ENCODE data around the gene SLIT3.

Gene SLIT3

DNA sequence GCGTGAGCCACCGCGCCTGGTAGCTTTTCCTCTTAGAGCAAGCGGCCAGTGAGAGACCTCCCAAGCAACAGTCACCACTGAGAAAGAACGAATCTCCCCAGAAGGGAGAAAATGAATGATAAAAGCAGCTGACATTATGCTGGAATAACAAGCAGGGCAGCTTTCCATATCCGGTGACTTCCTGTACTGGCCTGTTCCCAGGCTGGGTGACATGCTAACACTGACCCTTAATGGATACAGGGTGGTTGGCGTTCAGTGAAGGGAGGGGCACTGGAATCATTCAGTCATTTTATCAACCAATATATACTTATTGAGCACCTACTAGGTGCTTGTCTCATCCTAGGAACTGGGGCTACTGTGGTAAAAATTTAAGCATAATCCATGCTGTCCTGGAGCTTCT lies 364.4 kb downstream of the SLIT3 start:
- no peak for DNase-seq
- Mint-ChIP-seq H3K36me3 (ENCODE audit: low read depth) (no peaks in the 10 kb centered on the region), H3K27me3 (ENCODE audit: low read depth, poor library complexity) (peaks cover 10% of the 10 kb centered on the region), H3K27ac (no peak overlapping the region), H3K9me3 (no peaks in the 10 kb centered on the region), H3K4me1 (peaks cover 31% of the 10 kb centered on the region), H3K4me3 (no peak overlapping the region)
- TF ChIP-seq, protein P1, sequence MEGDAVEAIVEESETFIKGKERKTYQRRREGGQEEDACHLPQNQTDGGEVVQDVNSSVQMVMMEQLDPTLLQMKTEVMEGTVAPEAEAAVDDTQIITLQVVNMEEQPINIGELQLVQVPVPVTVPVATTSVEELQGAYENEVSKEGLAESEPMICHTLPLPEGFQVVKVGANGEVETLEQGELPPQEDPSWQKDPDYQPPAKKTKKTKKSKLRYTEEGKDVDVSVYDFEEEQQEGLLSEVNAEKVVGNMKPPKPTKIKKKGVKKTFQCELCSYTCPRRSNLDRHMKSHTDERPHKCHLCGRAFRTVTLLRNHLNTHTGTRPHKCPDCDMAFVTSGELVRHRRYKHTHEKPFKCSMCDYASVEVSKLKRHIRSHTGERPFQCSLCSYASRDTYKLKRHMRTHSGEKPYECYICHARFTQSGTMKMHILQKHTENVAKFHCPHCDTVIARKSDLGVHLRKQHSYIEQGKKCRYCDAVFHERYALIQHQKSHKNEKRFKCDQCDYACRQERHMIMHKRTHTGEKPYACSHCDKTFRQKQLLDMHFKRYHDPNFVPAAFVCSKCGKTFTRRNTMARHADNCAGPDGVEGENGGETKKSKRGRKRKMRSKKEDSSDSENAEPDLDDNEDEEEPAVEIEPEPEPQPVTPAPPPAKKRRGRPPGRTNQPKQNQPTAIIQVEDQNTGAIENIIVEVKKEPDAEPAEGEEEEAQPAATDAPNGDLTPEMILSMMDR (IDR thresholded peaks at IDR 0.05), result no peak

DNA sequence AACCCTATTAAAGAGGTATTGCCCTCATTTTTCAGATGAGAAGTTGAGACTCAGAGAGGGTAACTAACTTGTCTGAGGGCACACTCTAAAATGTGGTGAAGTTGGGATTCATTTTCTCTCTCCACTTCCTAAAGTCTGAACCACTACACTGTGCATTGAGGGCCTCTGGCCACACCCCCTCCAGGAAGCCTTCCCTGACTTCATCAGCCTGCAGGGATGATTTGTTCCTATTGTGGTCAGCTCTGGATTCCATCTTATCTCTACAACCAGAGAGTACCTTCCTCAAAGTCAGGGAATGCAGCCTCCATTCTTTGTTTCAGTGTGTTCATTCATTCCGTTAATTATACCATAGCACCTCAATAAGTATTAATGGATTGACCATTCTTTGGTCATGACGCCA lies 365.8 kb downstream of the SLIT3 start:
- H3K27me3 Mint-ChIP-seq (ENCODE audit: low read depth, poor library complexity), result peaks cover 11% of the 10 kb centered on the region
- peaks cover 25% of the 10 kb centered on the region for H3K4me1 Mint-ChIP-seq
- no peaks in the 10 kb centered on the region for H3K9me3 Mint-ChIP-seq
- no peaks in the 10 kb centered on the region for H3K36me3 Mint-ChIP-seq (ENCODE audit: low read depth)
- no peak overlapping the region for H3K27ac Mint-ChIP-seq
- DNase-seq, result no peak
- H3K4me3 Mint-ChIP-seq, result no peak overlapping the region
- TF ChIP-seq, protein P1 (IDR thresholded peaks at IDR 0.05), result no peak

DNA sequence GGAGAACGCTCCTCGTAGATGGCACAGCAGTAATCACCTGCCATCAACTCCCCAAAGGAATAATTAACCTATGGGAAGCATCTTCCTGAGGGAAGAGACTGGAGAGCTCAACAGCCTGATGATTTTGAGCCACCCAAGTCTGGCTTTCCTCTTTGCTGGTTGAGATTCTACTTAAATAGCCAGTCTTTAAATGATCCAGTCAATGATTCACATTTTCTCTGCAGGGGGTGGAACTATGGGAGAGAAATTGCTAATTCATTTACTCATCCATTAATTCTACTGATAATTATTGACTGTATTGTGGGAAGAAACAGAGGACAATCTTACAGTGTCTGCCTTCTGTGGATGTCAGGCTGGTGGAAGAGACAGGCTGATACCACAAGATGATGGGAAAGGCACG lies 366.8 kb downstream of the SLIT3 start:
- H3K36me3 Mint-ChIP-seq (ENCODE audit: low read depth), result no peaks in the 10 kb centered on the region
- DNase-seq, result no peak
- no peak overlapping the region for H3K27ac Mint-ChIP-seq
- peaks cover 11% of the 10 kb centered on the region for H3K27me3 Mint-ChIP-seq (ENCODE audit: low read depth, poor library complexity)
- H3K4me3 Mint-ChIP-seq, result no peak overlapping the region
- TF ChIP-seq, protein P1 (IDR thresholded peaks at IDR 0.05), result no peak
- H3K9me3 Mint-ChIP-seq, result no peaks in the 10 kb centered on the region
- H3K4me1 Mint-ChIP-seq, result peaks cover 16% of the 10 kb centered on the region

DNA sequence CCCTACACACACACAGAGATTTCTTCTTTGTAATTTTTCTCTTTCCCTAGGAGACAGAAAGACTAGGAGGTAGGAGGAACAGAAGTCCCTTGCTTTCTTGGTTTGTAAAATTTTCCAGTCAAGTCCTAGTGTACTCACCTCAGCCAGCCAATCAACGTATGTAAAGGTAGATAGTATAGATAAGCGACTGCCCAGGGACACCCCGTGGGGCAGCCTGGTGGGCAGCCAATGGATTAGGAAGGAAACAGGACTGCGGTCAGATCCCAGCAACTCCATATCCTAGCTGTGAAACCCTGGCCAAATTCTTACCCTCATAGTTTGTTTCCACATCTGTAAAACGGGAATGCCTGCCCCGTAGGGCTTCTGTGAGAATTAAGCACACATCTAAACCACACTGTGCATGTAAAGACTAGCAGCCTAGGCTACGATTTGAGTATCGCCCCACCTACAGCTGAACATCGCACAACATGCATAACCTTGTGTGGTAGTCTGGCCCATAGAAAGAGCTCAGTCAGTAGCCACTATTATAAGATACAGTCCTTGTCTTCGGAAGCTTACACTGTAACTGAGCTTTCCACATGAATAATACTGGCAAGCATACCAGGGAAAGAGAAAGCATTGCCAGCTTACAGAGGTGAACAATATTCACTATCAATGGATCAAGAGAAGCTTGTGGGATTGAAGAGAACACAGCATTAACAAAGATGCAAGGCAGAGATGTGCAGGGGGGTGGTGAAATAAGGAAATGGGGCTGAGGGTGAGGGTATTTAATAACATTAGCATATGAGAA lies 368.3 kb downstream of the SLIT3 start:
- DNase-seq, result no peak
- TF ChIP-seq, protein P1 (IDR thresholded peaks at IDR 0.05), result no peak
- Mint-ChIP-seq H3K9me3 (no peaks in the 10 kb centered on the region), H3K4me1 (peaks cover 22% of the 10 kb centered on the region), H3K36me3 (ENCODE audit: low read depth) (no peaks in the 10 kb centered on the region), H3K27ac (no peak overlapping the region), H3K27me3 (ENCODE audit: low read depth, poor library complexity) (peaks cover 11% of the 10 kb centered on the region), H3K4me3 (no peak overlapping the region)

DNA sequence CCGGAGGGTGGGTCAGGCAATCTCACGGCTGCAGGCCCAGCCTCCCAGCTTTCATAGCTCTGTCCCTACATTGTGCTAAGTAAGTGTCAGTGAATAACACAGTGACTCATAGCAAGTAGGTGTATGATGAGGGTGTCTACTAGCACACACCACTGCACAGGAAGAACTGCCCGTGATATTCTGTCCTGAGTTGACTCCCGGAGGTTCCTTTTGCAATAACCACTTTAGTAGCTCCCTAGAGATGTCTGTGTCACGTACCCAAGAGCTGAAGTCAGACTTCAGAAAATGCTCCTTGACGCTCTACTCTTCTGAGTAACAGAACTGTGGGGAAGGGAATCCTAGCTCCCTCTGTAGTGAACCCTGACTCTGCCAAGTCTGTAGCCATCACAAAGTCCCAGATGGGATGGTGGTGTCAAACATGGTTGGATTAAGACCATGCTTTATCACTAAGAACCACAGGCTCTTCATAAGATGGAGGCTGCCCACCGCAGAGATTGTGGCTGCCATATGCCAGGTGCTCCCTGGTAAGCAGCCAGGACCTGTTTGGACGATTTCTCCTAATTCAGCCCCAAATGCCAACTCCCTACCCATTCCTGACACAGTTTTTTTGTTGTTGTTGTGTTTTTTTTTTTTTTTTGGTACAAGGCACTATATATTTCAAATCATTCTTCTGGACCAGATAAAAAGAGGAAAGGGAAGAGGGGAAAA lies 369.1 kb downstream of the SLIT3 start:
- H3K27me3 Mint-ChIP-seq (ENCODE audit: low read depth, poor library complexity), result peaks cover 15% of the 10 kb centered on the region
- no peaks in the 10 kb centered on the region for H3K36me3 Mint-ChIP-seq (ENCODE audit: low read depth)
- no peak overlapping the region for H3K4me3 Mint-ChIP-seq
- H3K9me3 Mint-ChIP-seq, result no peaks in the 10 kb centered on the region
- H3K4me1 Mint-ChIP-seq, result peaks cover 22% of the 10 kb centered on the region
- no peak for DNase-seq
- TF ChIP-seq, protein P1 (IDR thresholded peaks at IDR 0.05), result no peak
- H3K27ac Mint-ChIP-seq, result no peak overlapping the region

Data from nephron progenitor cell (in vitro differentiated cells).